SK-N-MC (cell line): ENCODE data around the gene EHBP1.

ENCODE experiments used
- EZH2 ChIP-seq: fragments of 200-600 bp; sonication (generic); IDR thresholded peaks from one replicate; pipeline ENCODE4 v1.6.1; 2017; ENCODE audit warnings: antibody characterized with exemption
- FOXP2 ChIP-seq: optimal IDR thresholded peaks from 2 replicates; pipeline ENCODE3; 2011; ENCODE audit warnings: mild to moderate bottlenecking, moderate library complexity; ENCODE audit not compliant: insufficient read depth; ENCODE audit errors: extremely low read length, control extremely low read depth
- POLR2AphosphoS5 ChIP-seq: IDR thresholded peaks from 2 replicates; pipeline ENCODE4 v1.6.1; 2012; ENCODE audit warnings: mild to moderate bottlenecking, low read depth, low read length, borderline replicate concordance

GRCh38 chr2:62669180-62669579 is 36.3 kb upstream of the EHBP1 start:
- no peak for TF ChIP-seq FOXP2
- no peak for TF ChIP-seq POLR2AphosphoS5
- TF ChIP-seq EZH2 = no peak
